SK-N-SH (cell line): ENCODE results near the gene CEP295NL.

Experiments
- EP300 ChIP-seq, 2 experiments: IDR thresholded peaks; 2 replicates each; pipeline versions ENCODE4 v1.4.0 to v1.6.1; 2012; ENCODE audit warnings: borderline replicate concordance in 1 of 2, low read depth in 1 of 2, low read length in 1 of 2
- FOXJ3 ChIP-seq: sonication (generic); formaldehyde crosslinking; IDR thresholded peaks from 2 replicates; pipeline ENCODE4 v1.5.1; 2020; ENCODE audit warnings: mild to moderate bottlenecking, missing genetic modification reagents
- GATA2 ChIP-seq: sonication (generic); formaldehyde crosslinking; IDR thresholded peaks from 2 replicates; pipeline ENCODE4 v1.5.0; 2020; ENCODE audit warnings: mild to moderate bottlenecking, missing genetic modification reagents
- IRF3 ChIP-seq: fragments of 150-350 bp; IDR thresholded peaks from 2 replicates; pipeline ENCODE4 v1.6.1; 2016; ENCODE audit warnings: mild to moderate bottlenecking, low read depth, low read length
- MEF2A ChIP-seq: IDR thresholded peaks from 2 replicates; pipeline ENCODE4 v1.4.0; 2012; ENCODE audit warnings: low read depth, borderline replicate concordance
- POLR2AphosphoS5 ChIP-seq: IDR thresholded peaks from 2 replicates; pipeline ENCODE4 v1.6.1; 2012; ENCODE audit warnings: low read depth, low read length
- RCOR1 ChIP-seq: fragments of 150-350 bp; IDR thresholded peaks from 2 replicates; pipeline ENCODE4 v1.6.1; 2017; ENCODE audit warnings: antibody characterized with exemption, low read length
- SIN3A ChIP-seq: IDR thresholded peaks from 2 replicates; pipeline ENCODE4 v1.6.1; 2012; ENCODE audit warnings: low read depth, mild to moderate bottlenecking, low read length, moderate library complexity, borderline replicate concordance
- SMC3 ChIP-seq: IDR thresholded peaks from 2 replicates; pipeline ENCODE4 v1.6.1; 2012; ENCODE audit warnings: low read depth, low read length, improper control_type of control experiment
- YY1 ChIP-seq: IDR thresholded peaks from 2 replicates; pipeline ENCODE4 v1.4.0; 2012; ENCODE audit warnings: low read depth, mild to moderate bottlenecking
- TF ChIP-seq, protein P1 (sequence below): IDR thresholded peaks from 2 replicates; pipeline ENCODE4 v1.6.1; 2012; ENCODE audit warnings: mild to moderate bottlenecking, low read depth, low read length, moderate library complexity
- TF ChIP-seq, protein P2 (sequence below): fragments of 200-600 bp; sonication (generic); IDR thresholded peaks from 2 replicates; pipeline ENCODE4 v1.6.1; 2017; ENCODE audit warnings: antibody characterized with exemption, mild to moderate bottlenecking, moderate library complexity
- TF ChIP-seq, protein P3 (sequence below): IDR thresholded peaks from 2 replicates; pipeline ENCODE4 v1.4.0; 2012; ENCODE audit warnings: low read depth

DNA sequence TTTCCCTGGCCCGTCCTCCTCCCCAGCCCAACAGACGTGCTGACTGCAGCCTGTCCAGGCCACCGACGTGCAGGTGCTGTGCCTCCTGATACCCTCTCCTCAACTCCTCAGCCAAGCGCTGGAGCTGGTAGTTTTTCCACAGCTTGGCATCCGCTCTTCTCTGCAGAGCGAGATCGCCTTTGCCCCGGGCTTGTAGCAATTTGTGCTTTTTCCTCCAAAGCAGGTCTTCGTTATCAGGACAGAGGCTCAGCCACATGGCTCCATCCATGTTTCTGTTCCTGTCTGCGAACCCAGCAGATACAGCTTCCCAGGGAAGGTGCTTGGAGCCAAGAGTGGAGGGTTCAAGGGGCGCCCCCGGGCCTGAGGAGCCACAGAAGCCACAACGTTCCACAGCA lies 10.9 kb downstream of the CEP295NL start:
- TF ChIP-seq, protein P1, sequence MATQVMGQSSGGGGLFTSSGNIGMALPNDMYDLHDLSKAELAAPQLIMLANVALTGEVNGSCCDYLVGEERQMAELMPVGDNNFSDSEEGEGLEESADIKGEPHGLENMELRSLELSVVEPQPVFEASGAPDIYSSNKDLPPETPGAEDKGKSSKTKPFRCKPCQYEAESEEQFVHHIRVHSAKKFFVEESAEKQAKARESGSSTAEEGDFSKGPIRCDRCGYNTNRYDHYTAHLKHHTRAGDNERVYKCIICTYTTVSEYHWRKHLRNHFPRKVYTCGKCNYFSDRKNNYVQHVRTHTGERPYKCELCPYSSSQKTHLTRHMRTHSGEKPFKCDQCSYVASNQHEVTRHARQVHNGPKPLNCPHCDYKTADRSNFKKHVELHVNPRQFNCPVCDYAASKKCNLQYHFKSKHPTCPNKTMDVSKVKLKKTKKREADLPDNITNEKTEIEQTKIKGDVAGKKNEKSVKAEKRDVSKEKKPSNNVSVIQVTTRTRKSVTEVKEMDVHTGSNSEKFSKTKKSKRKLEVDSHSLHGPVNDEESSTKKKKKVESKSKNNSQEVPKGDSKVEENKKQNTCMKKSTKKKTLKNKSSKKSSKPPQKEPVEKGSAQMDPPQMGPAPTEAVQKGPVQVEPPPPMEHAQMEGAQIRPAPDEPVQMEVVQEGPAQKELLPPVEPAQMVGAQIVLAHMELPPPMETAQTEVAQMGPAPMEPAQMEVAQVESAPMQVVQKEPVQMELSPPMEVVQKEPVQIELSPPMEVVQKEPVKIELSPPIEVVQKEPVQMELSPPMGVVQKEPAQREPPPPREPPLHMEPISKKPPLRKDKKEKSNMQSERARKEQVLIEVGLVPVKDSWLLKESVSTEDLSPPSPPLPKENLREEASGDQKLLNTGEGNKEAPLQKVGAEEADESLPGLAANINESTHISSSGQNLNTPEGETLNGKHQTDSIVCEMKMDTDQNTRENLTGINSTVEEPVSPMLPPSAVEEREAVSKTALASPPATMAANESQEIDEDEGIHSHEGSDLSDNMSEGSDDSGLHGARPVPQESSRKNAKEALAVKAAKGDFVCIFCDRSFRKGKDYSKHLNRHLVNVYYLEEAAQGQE, result no peak
- TF ChIP-seq, protein P2, sequence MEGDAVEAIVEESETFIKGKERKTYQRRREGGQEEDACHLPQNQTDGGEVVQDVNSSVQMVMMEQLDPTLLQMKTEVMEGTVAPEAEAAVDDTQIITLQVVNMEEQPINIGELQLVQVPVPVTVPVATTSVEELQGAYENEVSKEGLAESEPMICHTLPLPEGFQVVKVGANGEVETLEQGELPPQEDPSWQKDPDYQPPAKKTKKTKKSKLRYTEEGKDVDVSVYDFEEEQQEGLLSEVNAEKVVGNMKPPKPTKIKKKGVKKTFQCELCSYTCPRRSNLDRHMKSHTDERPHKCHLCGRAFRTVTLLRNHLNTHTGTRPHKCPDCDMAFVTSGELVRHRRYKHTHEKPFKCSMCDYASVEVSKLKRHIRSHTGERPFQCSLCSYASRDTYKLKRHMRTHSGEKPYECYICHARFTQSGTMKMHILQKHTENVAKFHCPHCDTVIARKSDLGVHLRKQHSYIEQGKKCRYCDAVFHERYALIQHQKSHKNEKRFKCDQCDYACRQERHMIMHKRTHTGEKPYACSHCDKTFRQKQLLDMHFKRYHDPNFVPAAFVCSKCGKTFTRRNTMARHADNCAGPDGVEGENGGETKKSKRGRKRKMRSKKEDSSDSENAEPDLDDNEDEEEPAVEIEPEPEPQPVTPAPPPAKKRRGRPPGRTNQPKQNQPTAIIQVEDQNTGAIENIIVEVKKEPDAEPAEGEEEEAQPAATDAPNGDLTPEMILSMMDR, result no peak
- TF ChIP-seq IRF3, result no peak
- TF ChIP-seq POLR2AphosphoS5, result no peak
- peak; percentile 93 for TF ChIP-seq FOXJ3 (CRISPR knock-in tag)
- TF ChIP-seq SIN3A, result no peak
- TF ChIP-seq MEF2A, result no peak
- peak; percentile 92 for TF ChIP-seq RCOR1
- no peak for TF ChIP-seq YY1
- TF ChIP-seq SMC3, result peak; percentile 21; the same call in 1 of the 2 replicates
- TF ChIP-seq, protein P3, sequence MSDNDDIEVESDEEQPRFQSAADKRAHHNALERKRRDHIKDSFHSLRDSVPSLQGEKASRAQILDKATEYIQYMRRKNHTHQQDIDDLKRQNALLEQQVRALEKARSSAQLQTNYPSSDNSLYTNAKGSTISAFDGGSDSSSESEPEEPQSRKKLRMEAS, result no peak
- TF ChIP-seq EP300 (IDR thresholded peaks at IDR 0.05; ENCODE audit: borderline replicate concordance in 1 of 2, low read depth in 1 of 2, low read length in 1 of 2), result peak in 1 of 2 experiments; percentile 92; a peak in 2 of 4 replicates
- TF ChIP-seq GATA2, result peak; percentile 93
